ENCODE data around the gene DNAH1.

- no peak for TF ChIP-seq CTCF (CRISPR knock-in tag; IDR thresholded peaks at IDR 0.05)
- no peak for TF ChIP-seq SP2 (CRISPR knock-in tag; IDR thresholded peaks at IDR 0.05)
These were observed 5.4 kb downstream of the DNAH1 start for GRCh38 chr3:52321481-52321880.
